Stimulated activated CD8-positive, alpha-beta memory T cell treated with anti-CD3 and anti-CD28 coated beads, Interleukin-15, amount 100 ng/mL, for 4 hours (primary cell): ENCODE measurements around the gene ARHGAP32.
"Not testable (repeated sequence)": the region's sequence is repeated elsewhere in the genome, so short reads cannot be mapped to it uniquely, and the experiment has no call there.

Source experiments
- DNase-seq, 2 donors: peaks; one replicate each; pipeline ENCODE4 v3.0.0-alpha.2; 2020; ENCODE audit warnings: low read depth in 2 of 2

The ARHGAP32 gene

DNA sequence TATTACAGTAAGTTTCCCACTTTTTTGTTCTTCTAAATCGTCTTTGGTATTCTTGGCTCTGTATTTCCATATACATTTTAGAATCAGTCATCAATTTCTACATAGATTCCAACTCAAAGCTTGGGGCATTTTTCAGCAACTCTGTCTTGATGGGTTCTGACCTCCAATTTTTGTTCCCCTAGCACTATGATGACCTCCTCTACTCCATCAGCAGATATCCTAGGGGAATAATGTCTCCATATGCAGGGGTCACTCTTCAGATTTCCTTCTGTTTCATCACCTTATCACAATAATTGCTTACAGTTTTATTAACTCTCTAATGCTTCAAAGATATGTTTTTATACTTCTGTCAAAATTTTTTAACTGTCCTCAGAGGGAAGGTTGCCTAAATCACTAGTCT, 158.1 kb downstream of the ARHGAP32 start:
- no peak for DNase-seq

- no peak for DNase-seq
These were observed 168.0 kb downstream of the ARHGAP32 start for GRCh38 chr11:129023968-129024676.

GRCh38 chr11:129021295-129021694, 170.8 kb downstream of the ARHGAP32 start:
- no peak for DNase-seq

GRCh38 chr11:129018991-129019390, 173.1 kb downstream of the ARHGAP32 start:
- DNase-seq = no peak

- DNase-seq = no peak
These were observed 174.0 kb downstream of the ARHGAP32 start for GRCh38 chr11:129018126-129018525.

DNA sequence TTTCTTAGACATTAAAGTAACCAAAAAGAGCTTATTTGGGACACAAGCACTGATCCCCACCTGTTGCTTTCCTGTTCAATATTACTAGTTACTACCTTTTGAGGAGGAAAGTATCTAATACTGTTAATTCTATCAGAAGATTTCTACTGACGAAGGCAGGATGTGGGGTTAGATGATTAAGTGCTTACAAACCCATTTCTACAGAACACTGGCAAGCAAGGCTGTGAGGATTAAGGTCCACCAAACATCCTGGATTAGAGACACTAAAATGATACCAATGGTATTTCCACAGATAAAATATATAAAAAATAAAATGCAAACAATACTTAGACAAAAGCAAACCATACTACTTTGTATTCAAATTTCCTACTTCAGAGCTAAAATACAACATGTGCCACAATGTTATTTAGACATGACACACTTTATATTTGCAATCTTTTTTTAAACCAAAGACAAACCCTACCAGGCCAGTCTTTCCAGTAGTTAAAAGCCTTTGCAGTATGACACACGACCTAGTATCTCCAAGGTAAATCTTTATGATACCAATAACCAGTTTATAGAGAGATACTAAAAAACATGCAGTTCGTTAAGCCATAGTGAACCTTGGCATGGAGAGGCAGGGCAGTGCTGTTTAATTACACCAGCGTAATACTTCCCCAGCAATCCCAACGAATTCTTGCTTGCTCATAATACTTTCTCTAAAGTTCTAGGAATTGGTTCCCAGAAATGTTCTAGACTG, 178.2 kb downstream of the ARHGAP32 start:
- DNase-seq = no peak

DNA sequence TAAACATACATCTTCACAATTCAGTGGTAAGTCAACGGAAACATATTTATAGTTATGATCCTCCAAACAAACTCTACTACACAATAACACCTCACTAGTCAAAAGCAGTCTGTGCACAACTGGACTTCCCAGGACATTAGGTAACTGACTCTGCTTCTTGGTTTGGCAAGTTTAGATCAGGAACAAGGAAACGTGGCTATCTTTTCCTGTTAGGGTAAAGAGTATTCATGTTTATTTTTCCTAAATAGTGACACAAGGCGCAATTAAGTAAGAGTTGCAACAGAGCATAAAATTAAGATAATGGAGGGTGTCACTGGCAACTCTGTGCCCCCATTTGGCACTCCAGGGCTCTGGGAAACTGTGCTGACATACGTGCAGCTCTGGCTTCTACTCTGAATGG, 179.2 kb downstream of the ARHGAP32 start:
- DNase-seq = no peak

DNA sequence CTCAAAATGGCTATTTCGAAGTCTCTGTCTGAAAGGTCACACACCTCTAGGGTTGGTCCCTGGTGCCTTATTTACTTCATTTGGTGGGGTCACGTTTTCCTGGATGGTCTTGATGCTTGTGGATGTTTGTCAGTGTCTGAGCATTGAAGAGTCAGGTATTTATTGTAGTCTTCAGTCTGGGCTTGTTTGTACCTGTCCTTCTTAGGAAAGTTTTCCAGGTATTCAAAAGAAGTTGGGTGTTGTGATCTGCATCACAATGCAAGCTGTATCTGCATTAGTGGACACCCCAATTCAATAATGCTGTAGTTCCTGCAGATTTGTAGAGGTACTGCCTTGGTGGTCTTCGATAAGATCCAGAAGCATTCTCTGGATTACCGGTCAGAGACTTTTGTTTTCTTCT, 186.0 kb downstream of the ARHGAP32 start:
- no peak for DNase-seq

- DNase-seq = not testable (repeated sequence)
These were observed 193.0 kb downstream of the ARHGAP32 start for GRCh38 chr11:128999165-128999564.

- DNase-seq = no peak
These were observed 203.7 kb downstream of the ARHGAP32 start for GRCh38 chr11:128988242-128988970.

- DNase-seq = no peak
These were observed 206.2 kb downstream of the ARHGAP32 start for GRCh38 chr11:128985880-128986279.

DNA sequence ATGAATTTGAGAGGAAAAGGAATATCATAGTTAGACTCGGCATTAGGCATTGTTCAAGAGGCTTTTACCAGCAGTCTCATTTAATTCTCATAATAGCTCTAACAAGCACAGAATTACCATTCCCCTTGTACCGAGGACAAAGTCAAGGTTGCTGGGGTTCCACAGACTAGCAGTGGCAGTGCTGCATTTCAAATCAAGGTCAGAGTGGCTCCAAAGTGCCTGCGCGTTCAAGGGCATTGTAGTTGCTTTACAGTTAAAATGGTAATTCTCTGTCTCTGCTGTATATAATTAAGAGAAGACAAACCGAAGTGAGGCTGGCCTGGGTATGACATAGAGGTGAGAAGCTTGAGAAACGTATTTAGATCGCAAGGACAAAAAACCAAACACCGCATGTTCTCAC, 209.1 kb downstream of the ARHGAP32 start:
- no peak for DNase-seq

DNA sequence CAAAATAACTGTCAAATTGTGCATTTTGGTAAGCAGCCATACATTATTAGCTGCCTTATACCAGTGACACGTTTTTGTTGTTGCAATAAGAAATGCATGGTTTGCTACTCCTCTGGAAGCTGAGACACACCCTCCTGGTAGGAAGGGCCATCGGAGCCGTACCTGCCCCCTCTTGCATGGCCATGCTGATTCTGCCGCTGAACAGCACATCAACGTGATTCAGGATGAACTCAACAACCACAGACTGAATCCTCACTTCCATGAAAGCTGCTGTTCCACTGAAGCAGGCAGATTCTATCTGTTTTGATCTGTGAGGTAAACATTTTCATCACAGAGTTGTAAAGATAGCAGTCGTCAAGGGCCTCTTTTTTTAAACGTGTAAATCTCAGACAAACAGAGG, 210.9 kb downstream of the ARHGAP32 start:
- DNase-seq = no peak

DNA sequence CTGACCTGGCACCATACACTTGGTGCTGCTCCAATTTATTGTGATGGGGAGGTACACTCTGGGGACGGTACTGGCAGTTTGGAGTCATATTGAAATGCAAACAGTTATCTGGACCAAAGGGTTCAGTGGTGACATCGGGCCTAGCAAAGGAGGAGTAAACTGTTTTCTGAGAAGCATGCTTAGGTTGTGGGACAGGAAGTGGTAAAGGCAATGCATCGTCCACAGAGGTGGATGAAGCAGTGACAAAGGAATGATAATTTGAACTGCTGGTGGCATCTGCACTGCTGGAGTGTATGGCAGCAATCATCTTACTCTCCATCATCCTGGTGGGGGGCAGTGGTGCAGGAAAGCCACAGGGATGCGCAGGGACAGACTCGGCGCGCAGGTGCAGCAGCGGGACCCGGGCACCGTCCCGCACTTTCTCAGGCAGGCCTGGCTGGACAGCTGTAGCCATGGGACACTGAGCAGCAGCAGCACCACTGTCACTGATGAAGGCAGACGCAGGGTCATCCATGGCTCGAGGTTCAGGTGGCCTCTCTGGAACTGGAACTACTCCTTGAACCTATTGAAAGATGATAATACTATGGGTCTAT, 221.4 kb downstream of the ARHGAP32 start:
- no peak for DNase-seq

GRCh38 chr11:128968916-128969315, 223.2 kb downstream of the ARHGAP32 start:
- no peak for DNase-seq

DNA sequence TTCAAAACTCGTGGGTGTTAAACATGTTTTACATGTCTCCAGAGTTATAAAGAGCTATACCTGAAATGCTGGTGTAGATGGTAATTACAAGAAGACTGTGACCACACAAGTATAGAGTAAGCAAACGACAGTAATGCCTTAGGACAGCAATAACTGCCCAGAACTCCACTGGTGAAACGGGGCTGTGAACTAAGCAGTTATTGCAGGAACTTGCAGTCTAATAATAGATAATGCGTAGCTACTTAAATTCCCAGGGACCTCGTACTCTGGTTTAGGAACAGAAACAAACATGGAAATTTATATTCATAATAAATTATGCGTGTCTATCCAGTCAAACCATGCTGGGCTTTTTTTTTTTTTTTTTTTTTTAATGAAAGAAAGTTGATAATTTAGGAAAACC, 224.5 kb downstream of the ARHGAP32 start:
- no peak for DNase-seq

- DNase-seq = no peak
These were observed 226.6 kb downstream of the ARHGAP32 start for GRCh38 chr11:128965485-128965884.

DNA sequence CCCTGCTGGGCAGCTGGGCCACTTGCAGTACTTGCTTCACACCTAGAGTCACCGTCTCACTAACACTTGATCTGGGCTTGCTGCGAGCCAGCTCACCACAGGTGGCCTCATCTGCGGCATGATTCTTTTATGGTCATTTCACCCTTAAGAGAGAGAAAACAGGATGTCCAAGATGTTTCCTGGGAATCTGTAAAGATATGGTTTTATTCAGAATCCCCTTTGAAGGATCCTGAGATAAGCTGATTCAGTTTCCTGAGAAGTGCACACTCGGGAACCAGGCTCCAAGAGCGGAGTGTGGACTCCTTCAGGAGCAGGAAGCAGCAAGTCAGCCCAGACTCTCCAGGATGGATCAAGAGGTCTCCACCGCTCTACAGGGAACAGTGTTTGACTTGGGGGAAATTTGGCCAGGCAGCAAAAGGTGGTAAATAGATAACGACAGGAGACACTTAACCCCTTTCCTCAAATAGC, 227.6 kb downstream of the ARHGAP32 start:
- no peak for DNase-seq

- DNase-seq = no peak
These were observed 228.3 kb downstream of the ARHGAP32 start for GRCh38 chr11:128963744-128964325.

- DNase-seq = no peak
These were observed 229.2 kb downstream of the ARHGAP32 start for GRCh38 chr11:128962896-128963295.

DNA sequence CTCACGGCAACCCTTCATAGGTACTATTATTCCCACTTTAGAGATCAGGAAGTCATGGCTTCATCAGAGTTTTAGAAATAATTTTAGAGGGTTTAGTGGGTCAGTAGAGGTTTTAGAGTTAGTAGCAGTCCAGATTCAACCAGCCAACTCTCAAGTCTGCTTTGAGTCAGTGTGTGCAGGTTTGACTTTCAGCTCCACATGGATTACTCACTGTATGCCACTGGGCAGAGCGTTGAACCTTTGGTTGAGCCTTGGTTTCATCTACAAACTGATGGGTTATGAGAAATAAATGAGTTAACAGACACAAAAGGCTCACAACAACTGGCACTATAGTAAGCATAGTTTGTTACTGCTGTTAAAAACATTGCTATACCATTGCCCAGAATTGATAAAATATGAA, 230.5 kb downstream of the ARHGAP32 start:
- DNase-seq = no peak

DNA sequence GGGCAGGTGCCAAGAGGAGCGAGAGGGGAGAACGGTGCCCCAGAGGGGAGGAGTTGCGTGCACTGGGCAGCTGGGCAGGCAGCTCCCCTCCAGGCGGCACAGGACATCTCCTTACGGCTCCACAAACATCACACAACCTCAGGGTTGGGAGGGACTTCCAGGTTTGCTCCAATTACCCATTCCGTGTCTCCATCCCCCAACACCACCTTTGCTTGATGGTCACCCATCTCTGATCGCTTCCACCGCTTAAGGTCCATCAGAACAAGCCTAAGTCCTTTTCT, 235.0 kb downstream of the ARHGAP32 start:
- no peak for DNase-seq
